GM19351 (cell line): ENCODE data around the gene TATDN2.
"Not testable (repeated sequence)": the region's sequence is repeated elsewhere in the genome, so short reads cannot be mapped to it uniquely, and the experiment has no call there.

ENCODE experiments used
- ATAC-seq: cut with Tn5 transposase; IDR thresholded peaks from one replicate; pipeline ENCODE4 v1.9.1; 2021; ENCODE audit warnings: mild to moderate bottlenecking, moderate library complexity; ENCODE audit not compliant: unreplicated experiment

Gene TATDN2

DNA sequence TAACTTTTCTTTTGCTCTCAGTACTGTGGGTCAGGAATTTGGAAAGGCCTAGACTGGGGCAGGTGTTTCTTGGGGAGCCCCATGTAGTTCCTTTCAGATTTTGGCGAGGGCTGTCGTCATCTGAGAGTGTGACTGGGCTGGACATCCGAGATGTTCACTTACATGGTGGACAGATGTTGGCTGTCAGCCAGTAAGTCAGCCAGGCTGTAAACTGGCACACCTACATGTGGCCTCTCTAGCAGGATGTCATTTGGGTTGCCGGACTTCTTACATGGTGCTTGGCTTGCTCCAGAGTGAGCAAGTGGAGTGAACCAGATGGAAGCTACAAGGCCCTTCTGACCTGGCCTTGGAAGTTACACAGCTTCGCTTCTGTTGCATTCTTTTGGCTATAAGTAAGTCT lies 20.7 kb downstream of the TATDN2 start:
- no peak for ATAC-seq

DNA sequence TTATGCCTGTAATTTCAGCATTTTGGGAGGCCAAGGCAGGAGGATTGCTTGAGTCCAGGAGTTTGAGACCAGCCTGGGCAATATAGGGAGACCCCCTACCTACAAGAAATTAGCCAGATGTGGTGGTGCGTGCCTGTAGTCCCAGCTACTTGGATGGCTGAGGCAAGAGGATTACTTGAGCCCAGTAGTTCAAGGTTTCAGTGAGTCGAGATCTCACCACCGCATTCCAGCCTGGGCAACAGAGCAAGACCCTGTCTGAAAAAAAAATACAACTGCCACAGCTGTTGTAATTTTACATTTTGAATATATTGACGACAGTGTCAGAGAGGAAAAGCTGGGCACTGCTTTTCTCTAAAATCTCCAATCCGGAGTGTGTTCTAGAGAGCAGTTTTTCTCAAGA lies 21.2 kb downstream of the TATDN2 start:
- no peak for ATAC-seq

DNA sequence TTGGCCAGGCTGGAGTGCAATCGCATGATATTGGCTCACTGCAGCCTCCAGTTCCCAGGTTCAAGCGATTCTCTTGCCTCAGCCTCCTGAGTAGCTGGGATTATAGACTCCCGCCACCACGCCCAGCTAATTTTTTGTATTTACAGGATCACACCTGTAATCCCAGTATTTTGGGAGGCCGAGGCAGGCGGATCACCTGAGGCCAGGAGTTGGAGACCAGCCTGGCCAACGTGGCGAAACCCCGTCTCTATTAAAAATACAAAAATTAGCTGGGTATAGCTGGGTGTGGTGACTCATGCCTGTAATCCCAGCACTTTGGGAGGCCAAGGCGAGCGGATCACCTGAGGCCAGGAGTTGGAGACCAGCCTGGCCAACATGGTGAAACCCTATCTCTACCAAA lies 24.2 kb downstream of the TATDN2 start:
- not testable (repeated sequence) for ATAC-seq

- no peak for ATAC-seq
These were observed 24.7 kb downstream of the TATDN2 start for GRCh38 chr3:10272977-10273376.

- no peak for ATAC-seq
These were observed 25.5 kb downstream of the TATDN2 start for GRCh38 chr3:10273702-10274305.

DNA sequence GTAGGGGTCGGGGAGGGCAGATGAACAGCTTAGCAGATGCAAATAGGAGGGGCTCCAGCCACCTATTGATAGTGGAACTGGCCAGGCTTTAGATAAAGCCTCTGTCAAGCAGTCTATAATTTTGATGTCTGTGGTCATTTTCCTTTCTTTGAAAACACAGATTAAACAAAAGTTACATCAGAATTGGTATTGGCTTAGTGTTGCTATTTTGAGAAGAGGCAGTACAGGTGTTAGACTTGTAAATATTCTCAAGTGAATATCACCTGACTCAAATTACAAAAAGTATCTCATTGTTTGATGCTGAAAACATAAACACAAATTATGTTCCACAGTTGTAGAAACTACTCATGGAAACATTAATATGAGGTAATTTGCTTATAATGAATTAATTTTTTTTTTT lies 26.3 kb downstream of the TATDN2 start:
- ATAC-seq = no peak

DNA sequence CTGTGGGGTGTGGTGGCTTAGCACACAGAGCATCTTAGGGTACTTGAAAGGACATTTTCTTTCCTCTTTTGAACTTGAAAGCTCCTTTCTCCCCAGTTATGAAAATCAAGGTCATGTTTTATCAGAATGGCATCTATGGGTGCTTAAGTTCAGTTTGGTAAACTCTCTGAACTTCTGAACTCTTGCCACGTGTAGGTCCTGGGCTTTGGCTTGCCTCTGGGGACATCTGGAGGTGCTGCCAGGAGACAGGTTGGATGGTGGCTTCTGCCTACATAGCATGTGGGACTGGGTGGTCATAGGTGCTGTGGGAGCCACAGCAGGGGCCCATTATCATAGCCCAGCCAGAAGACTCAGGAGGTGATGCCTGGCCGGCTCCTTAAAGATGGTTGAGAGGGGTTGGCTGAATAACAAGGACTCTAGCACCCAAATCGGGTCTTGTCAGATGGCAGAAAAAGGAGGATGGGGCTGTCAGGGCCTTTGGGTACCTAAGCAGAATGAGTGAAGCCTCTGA lies 28.9 kb downstream of the TATDN2 start:
- no peak for ATAC-seq

- ATAC-seq = no peak
These were observed 30.2 kb downstream of the TATDN2 start for GRCh38 chr3:10278501-10278900.

DNA sequence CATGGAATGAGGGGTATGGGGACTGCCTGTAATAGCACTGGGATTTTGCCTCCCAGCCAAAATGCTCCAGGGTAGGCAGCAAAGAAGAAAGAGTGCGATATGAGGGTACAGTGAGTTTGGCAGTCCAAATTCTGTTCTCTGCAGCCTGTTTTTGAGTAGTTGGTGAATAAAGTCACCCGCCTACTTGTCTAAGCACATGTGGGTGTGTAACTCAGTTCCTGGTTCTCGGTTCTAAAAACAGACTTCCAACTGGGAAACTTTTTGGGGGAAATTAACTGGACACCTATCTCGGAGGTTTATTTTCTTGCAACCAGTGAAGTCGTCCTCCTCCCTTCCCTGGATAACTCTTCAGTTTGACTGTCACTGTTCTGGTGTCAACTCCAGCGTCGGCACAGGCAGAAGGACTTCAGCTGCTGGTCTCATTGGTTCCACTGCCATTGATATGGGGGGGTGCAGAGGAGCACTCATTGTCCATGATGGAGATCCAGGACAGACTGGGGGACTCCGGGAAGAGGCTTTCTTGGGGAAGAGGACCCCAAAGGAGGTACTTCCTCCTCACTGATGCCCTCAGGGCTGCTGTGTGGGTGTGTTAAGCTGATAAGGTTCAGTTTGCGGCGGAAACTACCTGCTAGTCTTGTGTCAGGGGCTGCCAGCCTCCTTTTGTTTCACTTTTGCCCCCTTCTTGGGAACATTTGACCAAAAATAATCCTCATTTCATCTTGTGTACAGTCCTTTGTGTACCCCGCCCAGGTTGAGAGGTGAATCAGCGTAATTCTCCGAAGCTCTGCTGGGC lies 31.3 kb downstream of the TATDN2 start:
- ATAC-seq = no peak

DNA sequence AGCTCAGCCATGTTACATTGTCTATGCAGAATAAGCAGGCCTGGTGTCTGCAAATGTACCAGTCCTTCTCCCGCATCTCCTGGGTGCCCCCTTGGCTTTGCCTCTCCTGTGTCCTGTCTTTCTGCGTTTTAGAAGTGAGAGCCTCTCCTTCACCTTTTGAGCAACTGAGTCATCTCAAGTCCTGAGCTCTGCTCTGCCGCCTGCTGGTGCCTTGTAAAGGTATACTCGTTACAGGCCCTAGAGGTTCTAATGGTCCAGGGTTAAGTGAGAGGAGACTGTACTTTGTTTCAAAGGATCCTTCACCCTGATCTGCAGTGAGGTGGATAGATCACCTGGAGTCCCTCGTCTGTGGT lies 31.9 kb downstream of the TATDN2 start:
- ATAC-seq = no peak

GRCh38 chr3:10280571-10280970 lies 32.3 kb downstream of the TATDN2 start:
- no peak for ATAC-seq

DNA sequence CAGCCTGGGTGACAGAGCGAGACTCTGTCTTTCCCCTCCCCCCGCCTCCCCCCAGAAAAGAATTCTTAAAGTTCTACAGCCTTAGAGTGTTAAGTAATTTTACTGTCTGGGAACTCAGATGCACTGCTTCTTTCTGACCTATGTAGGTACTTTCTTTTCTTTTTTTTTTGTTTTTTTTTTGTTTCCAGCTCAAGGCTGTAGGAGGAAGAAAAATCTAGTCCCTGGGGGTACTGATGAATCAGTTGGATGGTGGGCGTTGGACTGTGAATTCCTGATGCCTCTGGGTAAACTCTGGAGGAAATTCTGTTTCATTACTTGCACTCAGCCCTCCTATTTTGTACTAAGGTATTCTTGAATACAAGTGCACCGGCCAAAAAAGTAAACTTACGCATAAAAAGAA lies 33.7 kb downstream of the TATDN2 start:
- ATAC-seq = no peak

DNA sequence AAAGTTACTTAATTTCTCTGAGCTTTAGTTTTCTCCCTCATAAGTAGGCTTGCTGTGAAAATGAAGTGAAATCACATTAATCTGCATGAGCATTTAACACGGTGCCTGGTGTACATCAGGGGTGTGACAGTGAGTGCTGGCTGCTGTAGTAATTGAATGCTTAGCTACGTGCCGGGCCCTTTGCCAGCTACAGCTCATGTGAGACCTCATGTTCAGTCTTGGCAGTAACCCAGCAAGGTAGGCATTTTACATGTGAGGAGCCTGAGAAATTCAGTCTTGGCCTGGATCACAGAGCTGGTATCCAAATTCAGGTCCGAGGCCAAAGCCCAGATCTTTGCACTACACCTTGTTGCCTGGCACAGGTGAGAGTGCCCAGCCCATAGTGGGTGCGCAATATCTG lies 35.4 kb downstream of the TATDN2 start:
- ATAC-seq = no peak

DNA sequence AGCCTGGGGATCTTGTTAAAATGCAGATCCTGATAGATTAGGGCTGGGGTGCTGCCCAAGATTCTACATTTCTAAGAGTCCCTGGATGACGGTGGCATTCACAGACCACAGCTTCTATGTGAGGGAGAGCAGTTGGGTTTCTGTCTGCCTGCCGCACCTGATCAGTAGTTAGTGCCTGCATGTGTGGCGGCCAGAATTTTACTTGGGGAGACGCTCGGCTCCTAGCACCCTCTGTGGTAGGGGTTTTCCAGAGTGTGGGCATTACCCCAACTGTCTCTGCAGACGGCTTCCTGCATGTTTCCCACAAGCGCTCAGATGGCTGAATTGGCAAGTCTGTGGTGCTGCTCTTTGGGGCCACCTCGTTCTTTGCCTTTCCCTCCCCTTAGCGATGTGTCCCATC lies 36.2 kb downstream of the TATDN2 start:
- no peak for ATAC-seq

DNA sequence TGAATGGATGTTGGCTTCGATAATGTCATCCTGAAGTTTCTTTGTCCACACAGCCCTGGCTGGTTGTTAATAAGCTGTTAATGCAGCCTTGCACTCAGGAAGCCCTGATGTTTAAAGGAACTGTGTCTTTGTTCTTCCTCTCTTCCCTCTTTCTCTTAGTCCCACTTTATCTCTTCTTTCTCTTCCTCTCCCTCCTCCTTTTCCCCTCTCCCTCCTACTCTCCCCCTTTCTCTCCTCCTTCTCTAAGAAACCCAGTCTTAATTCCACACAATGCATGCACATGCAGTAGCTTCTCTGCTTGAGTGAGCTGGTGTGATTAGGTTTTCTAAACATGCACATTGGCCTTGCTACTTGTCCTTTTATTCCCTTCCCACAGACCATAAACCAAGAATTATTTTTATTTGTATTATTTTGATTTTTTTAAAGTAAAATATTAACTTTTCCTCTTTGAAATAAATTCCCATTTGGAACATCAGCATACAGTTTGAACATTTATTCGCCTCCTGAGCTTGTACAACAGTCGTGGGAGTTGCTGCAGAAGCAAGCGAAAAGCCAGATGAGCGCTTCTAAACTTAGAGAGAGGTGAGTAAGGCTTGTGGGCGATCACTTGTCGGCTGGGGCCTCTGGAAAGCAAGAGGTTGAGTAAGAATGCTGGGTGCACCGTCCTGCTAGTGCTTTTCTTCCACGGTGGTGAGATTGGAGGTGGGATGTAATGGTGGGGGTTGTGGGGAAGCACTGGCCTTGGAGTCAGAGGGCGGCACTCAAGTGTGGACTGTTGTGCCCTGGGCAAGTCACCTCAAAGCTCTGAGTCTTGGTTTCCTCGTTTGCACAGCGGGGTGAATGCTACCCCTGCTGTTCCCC lies 37.2 kb downstream of the TATDN2 start:
- ATAC-seq = no peak

GRCh38 chr3:10286133-10286524 lies 37.9 kb downstream of the TATDN2 start:
- no peak for ATAC-seq

GRCh38 chr3:10286596-10287295 lies 38.5 kb downstream of the TATDN2 start:
- ATAC-seq = no peak

- no peak for ATAC-seq
These were observed 39.8 kb downstream of the TATDN2 start for GRCh38 chr3:10287936-10288574.

DNA sequence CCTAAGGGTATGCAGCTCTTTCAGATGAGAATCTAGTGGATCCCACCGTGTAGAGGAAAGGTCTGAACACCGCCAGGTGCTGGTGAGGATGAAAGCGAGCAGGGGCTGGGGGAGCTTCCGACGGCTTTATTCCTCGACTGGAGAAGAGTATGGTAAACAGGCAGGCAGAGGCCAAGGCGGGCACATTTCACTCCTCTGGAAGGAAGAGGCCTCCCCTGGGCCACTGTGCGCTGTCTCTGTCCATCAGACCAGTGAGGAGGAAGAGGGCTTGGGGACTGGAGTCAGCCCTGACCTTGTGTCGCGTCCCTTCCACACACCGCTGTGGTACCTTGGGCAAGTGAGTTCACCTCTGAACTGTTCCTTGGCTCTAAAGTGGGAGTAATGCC lies 40.3 kb downstream of the TATDN2 start:
- ATAC-seq = no peak

GRCh38 chr3:10289077-10289476 lies 40.8 kb downstream of the TATDN2 start:
- ATAC-seq = no peak
